ENCODE measurements around the gene GSS. TPM values are rescaled to one million over a fixed set of nuclear protein-coding genes. Genes with fewer than 3 reads are reported as not detected.

GSS gene
- total and polyA plus RNA-seq, 2 donors (not counting 3 experiments of a cell fraction or from before 2014, with no cell fraction given) = 47.9 to 65.1 TPM

GRCh38 chr20:34978092-34978744 is 22.6 kb upstream of the GSS start:
- TF ChIP-seq MAX (IDR thresholded peaks at IDR 0.05; ENCODE audit: insufficient read depth, insufficient read length) (no peak), MYC (IDR thresholded peaks at IDR 0.05; ENCODE audit: low read depth, low read length) (no peak), JUN (IDR thresholded peaks at IDR 0.05; ENCODE audit: borderline replicate concordance, insufficient read depth, insufficient read length, low read depth) (no peak), POLR2AphosphoS5 (IDR thresholded peaks at IDR 0.05; ENCODE audit: insufficient read depth, low read depth, low read length) (no peak), CTCF (IDR thresholded peaks at IDR 0.05; ENCODE audit: extremely low read depth in 1 of 2, insufficient read depth in 1 of 2, low read depth in 1 of 2, low read length in 2 of 2) (no peak), POLR2A (IDR thresholded peaks at IDR 0.05; ENCODE audit: low read depth, low read length) (no peak), GATA2 (IDR thresholded peaks at IDR 0.05; ENCODE audit: insufficient read depth, insufficient read length, low read depth, low read length) (no peak), EZH2 (IDR thresholded peaks at IDR 0.05; ENCODE audit: borderline replicate concordance, low read depth, low read length, severe bottlenecking) (no peak), FOS (IDR thresholded peaks at IDR 0.05; ENCODE audit: borderline replicate concordance, insufficient read depth, low read length) (no peak)
- no peak overlapping the region for H3K4me3 ChIP-seq (replicated peaks in 1 of 3; ENCODE audit: insufficient read depth in 1 of 3, low read depth in 1 of 3, low read length in 3 of 3)
- H3K27me3 ChIP-seq (ENCODE audit: control insufficient read depth in 2 of 2, insufficient read depth in 2 of 2, low read length in 2 of 2) = no peaks in the 10 kb centered on the region
- no peaks in the 10 kb centered on the region for H4K20me1 ChIP-seq (replicated peaks; ENCODE audit: control insufficient read depth, extremely low read depth, insufficient read depth, low read length)
- H3K4me1 ChIP-seq (ENCODE audit: control insufficient read depth, extremely low read depth, insufficient read depth, low read length) = no peaks in the 10 kb centered on the region
- H3K9ac ChIP-seq (replicated peaks; ENCODE audit: extremely low read depth, insufficient read depth, low read length) = no peak overlapping the region
- FAIRE-seq = no peak
- intact Hi-C loops (cut with micrococcal nuclease) (no loop called here), dilution Hi-C loops (cut with MboI; ENCODE audit: extremely low pct_ligation_motif_present, low sequenced_read_pairs) (no loop called here)
- ChIA-PET CTCF (interaction anchor here (1.8 kb wide), 1 partner anchor 104 kb away, joined by 4 read pairs; no protein-coding TSS in a partner anchor), POLR2A (no interaction called here)
- DNase-seq (ENCODE audit: low read depth, low spot score) = no peak
- no peak overlapping the region for H3K4me2 ChIP-seq (ENCODE audit: insufficient read depth, low read length)
- H2AFZ ChIP-seq (ENCODE audit: low read depth, low read length) = no peak overlapping the region
- no peak overlapping the region for H3K27ac ChIP-seq (ENCODE audit: insufficient read depth, low read depth, low read length)
- H3K9me3 ChIP-seq (replicated peaks; ENCODE audit: control insufficient read depth, insufficient read depth, low read length) = no peaks in the 10 kb centered on the region
- no peaks in the 10 kb centered on the region for H3K36me3 ChIP-seq (ENCODE audit: control insufficient read depth in 2 of 2, extremely low read depth in 1 of 2, insufficient read depth in 2 of 2, low read length in 2 of 2)
- no peaks in the 10 kb centered on the region for H3K79me2 ChIP-seq (ENCODE audit: control insufficient read depth, insufficient read depth, low read length)
- H3K9me1 ChIP-seq (replicated peaks; ENCODE audit: control insufficient read depth, extremely low read depth, insufficient read depth, low read length) = no peaks in the 10 kb centered on the region
- no TSS peak for BruUV-seq (replicated peaks)

All from endothelial cell of umbilical vein (primary cell).